Measurements from ENCODE around the gene CBFA2T2.
"Not testable (repeated sequence)": the region's sequence is repeated elsewhere in the genome, so short reads cannot be mapped to it uniquely, and the experiment has no call there.

The CBFA2T2 gene

DNA sequence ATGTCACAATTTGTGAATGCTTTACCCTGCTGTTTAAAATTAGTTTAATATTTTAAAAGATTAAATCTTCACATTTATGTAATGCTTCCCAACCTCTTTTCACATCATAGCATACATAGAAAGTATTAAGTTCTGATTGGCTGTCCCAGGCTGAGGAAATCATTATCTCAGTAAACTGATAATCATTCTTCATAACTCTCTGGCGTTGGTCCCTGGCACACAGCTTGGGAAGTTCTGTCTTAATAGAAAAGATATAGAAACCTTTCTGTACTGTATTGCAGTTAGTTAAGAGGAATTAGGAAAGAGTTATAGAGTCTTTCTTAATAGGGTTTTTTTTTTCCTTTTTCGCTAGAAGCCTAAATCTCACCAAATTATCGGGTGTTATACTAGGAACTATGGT, 85.4 kb downstream of the CBFA2T2 start:
- TF ChIP-seq, protein P1, sequence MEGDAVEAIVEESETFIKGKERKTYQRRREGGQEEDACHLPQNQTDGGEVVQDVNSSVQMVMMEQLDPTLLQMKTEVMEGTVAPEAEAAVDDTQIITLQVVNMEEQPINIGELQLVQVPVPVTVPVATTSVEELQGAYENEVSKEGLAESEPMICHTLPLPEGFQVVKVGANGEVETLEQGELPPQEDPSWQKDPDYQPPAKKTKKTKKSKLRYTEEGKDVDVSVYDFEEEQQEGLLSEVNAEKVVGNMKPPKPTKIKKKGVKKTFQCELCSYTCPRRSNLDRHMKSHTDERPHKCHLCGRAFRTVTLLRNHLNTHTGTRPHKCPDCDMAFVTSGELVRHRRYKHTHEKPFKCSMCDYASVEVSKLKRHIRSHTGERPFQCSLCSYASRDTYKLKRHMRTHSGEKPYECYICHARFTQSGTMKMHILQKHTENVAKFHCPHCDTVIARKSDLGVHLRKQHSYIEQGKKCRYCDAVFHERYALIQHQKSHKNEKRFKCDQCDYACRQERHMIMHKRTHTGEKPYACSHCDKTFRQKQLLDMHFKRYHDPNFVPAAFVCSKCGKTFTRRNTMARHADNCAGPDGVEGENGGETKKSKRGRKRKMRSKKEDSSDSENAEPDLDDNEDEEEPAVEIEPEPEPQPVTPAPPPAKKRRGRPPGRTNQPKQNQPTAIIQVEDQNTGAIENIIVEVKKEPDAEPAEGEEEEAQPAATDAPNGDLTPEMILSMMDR (conservative IDR thresholded peaks at IDR 0.05) = no peak
- TF ChIP-seq ZFX (IDR thresholded peaks at IDR 0.05) = no peak
- no peak overlapping the region for H3K27ac ChIP-seq

DNA sequence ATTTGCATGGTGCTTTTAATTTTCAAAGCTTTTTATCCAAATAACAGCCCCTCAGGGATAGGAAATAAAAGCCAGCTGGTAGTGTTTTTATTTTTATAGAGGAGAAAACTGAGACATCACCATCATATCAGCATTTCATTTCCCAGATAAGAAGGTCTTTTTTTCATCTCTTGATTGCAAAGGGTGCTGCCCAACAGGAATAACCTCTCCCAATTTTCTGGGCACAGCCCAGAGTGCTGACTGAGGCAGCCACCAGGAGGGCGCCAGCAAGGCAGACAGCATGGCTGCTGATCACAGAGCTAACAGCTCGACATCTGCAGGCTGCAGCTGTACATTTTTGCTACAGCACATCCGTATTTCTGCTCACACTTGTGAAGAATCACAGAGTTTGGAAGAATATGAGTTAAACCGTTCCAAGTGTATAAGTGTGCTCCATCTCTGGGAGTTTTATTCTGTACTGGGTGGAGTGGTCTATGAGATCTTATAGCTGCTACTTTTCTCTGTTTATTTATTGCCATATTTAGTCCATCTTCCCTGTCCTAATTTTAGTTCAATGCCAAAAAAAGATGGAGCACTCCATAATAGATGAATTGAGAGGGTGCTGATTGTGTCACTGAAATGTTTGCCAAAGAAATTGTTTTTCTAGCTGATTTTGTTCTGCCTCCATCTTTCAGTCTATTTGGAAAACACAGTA, 86.7 kb downstream of the CBFA2T2 start:
- no peak overlapping the region for H3K27ac ChIP-seq
- TF ChIP-seq ZFX (IDR thresholded peaks at IDR 0.05) = no peak
- TF ChIP-seq, protein P1 (conservative IDR thresholded peaks at IDR 0.05) = peak; percentile 45

DNA sequence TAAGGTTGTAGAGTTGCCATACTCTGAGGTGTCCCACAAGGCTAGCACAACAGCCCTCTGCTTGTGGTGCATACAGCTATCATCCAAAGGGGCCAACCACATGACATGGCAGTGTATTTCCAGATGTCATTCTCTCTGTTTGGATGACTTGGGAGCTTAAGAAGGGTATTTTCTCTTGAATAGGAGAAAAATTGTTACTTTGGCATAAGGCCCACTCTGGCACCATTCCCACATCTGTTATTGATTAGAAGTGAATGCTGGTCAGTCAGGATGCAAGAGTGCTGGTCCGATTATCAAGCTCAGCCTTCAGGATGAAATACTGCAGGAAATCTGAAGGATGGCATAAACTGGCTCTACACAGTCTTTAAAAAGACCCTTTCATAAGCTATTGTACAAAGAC, 88.6 kb downstream of the CBFA2T2 start:
- H3K27ac ChIP-seq = no peak overlapping the region

DNA sequence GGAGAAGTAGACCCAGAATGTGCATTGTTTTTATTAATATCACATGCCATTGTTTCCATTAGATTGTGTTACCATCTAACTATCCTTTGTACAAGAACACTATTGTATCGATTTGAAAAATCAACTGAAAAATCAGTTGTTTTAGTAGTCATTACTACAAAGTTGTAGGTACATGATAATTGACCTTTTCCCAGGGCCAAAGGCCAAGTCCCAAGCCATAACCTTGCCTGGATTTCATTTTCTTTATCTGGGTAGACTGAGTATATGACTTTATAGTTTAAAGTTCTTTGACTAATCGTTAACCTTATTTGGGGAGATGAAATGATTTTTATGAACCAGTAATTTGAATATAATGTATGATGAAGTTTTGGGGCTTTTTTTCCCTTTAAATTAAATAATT, 93.2 kb downstream of the CBFA2T2 start:
- no peak overlapping the region for H3K27ac ChIP-seq
- TF ChIP-seq ZFX (IDR thresholded peaks at IDR 0.05) = no peak
- TF ChIP-seq, protein P1 (conservative IDR thresholded peaks at IDR 0.05) = no peak

More for the DNA sequence above, 88.6 kb downstream of the CBFA2T2 start:
- TF ChIP-seq ZFX (IDR thresholded peaks at IDR 0.05) = no peak
- TF ChIP-seq, protein P1 (conservative IDR thresholded peaks at IDR 0.05) = no peak

DNA sequence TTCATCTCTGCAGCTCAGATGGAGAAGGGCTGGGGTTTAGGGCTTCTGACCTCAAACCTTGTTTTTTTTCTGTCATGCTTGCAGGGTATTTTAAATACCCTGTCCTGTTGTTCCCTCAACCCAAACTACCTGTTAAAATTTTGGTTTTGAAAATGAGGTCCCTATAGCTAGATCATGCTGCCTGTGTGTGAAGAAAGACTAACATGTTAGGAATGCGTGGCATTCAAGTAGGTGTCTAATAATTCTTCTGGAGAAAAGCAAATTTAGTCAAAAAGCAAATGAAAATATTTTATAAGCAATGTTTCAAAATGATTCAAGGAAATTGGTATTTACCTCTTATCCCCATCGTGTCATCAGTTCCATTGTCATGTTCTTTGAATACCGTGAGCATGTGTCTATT, 95.1 kb downstream of the CBFA2T2 start:
- no peak overlapping the region for H3K27ac ChIP-seq
- TF ChIP-seq ZFX (IDR thresholded peaks at IDR 0.05) = no peak
- TF ChIP-seq, protein P1 (conservative IDR thresholded peaks at IDR 0.05) = no peak

DNA sequence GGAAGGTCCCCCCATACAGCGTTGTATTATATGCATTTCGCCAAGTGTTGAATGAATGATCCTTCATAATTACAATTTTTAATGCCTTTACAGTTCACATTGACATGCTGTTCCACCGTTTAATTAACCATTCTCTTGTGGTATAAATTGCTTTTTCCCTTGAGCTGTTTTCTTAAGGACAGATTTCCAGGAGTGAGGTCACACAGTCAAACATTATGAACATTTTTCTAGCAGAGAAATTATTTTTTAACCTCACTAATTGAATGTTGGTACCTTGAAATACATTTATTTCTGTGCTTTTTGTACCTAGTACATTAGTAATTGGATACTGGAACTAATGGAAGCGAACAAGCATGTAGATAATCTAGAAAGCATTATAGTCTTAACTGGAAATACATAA, 95.5 kb downstream of the CBFA2T2 start:
- TF ChIP-seq, protein P1 (conservative IDR thresholded peaks at IDR 0.05) = no peak
- TF ChIP-seq ZFX (IDR thresholded peaks at IDR 0.05) = no peak
- H3K27ac ChIP-seq = no peak overlapping the region

DNA sequence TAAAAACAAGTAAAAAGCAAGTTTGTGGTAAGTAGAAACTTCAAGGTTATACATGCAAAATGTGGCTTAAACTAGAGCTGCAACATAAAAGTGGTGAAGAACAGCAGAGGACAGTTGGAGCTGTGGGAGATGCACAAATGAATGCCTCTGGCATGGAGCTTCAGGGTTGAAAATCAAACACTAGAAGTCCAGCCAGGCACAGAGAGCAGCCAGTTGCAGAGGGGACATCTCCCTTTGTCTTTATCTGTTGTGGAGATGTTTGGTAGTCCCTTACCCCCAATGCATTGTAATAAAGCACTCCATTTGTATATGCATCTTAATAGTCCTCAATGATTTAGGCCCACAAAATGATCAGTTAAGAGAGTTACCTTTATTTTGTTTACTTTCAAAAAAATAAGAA, 99.2 kb downstream of the CBFA2T2 start:
- no peak for TF ChIP-seq ZFX (IDR thresholded peaks at IDR 0.05)
- TF ChIP-seq, protein P1 (conservative IDR thresholded peaks at IDR 0.05) = no peak
- no peak overlapping the region for H3K27ac ChIP-seq

DNA sequence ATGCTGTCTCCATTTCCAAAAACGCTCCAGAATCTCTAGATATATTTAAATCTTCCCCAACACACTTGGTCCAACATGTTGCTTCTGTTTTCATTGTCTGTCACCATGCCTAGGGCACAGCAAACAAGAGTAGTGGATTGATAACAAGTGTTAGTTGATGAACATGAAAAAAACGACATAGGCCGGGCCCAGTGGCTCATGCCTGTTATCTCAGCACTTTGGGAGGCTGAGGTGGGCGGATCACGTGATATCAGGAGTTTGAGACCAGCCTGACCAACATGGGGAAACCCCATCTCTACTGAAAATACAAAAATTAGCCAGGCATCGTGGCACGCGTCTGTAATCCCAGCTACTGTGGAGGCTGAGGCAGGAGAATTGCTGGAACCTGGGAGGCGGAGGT, 102.0 kb downstream of the CBFA2T2 start:
- not testable (repeated sequence) for H3K27ac ChIP-seq
